Breast epithelium (tissue), 3 donors: Measurements from ENCODE around the gene TIGD1.

Experiments used
- POLR2AphosphoS5 ChIP-seq, 3 donors: sonication (generic); formaldehyde crosslinking; IDR thresholded peaks; one replicate each; pipeline ENCODE4 v1.6.1; 2017; ENCODE audit warnings: antibody characterized with exemption in 3 of 3
- TF ChIP-seq, protein P1 (sequence below), 3 donors: fragments of 450-650 bp; IDR thresholded peaks; one replicate each; pipeline ENCODE4 v1.5.1; 2016 to 2017; ENCODE audit warnings: antibody characterized with exemption in 3 of 3, mild to moderate bottlenecking in 3 of 3, moderate library complexity in 3 of 3

DNA sequence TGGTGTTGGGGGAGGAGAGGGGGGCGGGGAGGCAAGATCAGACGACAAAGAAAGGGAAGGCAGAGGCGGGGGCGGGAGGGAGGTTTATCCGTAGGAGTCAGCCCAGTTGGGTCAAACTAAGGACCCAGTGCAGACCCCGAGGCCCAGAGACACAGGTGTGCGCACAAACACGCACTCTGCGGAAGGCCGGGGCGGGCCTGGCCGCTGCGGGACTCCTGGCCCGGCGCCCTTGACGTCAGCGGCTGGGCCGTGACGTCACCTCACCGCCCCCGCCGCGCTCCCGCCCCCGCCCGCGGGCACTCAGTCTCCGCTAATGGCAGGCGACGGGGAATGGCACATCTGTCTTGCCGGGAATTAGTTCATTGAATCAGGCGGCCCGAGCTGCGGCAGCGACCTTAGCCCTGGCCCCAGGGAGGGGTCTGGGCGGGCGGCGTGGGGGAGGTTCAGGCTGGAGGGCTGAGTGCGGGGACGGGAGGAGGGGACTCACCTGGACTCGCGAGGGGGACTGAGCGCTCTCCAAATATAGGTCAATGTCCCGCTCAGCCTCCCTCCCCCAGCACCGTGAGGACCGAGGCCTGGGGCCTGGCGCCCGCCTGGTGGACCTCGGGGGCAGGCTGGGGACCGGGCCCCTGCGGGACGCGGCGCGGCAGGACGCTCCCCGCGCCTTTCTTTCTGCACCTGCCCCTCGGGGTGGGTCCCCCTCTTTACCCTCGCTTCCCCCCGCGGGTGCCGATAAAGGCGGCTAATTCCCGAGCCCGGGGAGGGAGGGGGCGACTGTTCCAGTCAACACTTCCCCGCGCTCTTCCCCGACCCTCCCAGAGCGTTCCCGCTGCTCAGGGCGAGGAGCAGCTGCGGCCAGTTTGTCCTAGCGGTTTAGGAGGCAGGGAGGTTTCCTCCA, 47.2 kb downstream of the TIGD1 start:
- TF ChIP-seq, protein P1, sequence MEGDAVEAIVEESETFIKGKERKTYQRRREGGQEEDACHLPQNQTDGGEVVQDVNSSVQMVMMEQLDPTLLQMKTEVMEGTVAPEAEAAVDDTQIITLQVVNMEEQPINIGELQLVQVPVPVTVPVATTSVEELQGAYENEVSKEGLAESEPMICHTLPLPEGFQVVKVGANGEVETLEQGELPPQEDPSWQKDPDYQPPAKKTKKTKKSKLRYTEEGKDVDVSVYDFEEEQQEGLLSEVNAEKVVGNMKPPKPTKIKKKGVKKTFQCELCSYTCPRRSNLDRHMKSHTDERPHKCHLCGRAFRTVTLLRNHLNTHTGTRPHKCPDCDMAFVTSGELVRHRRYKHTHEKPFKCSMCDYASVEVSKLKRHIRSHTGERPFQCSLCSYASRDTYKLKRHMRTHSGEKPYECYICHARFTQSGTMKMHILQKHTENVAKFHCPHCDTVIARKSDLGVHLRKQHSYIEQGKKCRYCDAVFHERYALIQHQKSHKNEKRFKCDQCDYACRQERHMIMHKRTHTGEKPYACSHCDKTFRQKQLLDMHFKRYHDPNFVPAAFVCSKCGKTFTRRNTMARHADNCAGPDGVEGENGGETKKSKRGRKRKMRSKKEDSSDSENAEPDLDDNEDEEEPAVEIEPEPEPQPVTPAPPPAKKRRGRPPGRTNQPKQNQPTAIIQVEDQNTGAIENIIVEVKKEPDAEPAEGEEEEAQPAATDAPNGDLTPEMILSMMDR (IDR thresholded peaks at IDR 0.05), result no peak
- no peak for TF ChIP-seq POLR2AphosphoS5 (IDR thresholded peaks at IDR 0.05)
